K562 (cell line): ENCODE results near the gene HINT3. TPM values are rescaled to one million over a fixed set of nuclear protein-coding genes. Genes with fewer than 3 reads are reported as not detected.

Experiments
- ATF3 ChIP-seq, 2 experiments: fragments of 450-650 bp in 1 of 2; sonication (generic) in 1 of 2; formaldehyde crosslinking in 1 of 2; IDR thresholded peaks in 1 of 2; conservative IDR thresholded peaks in 1 of 2; 2 replicates each; pipeline versions ENCODE4 v1.6.1 to v1.8.1; 2016 to 2023; ENCODE audit warnings: mild to moderate bottlenecking in 2 of 2, moderate library complexity in 2 of 2, inconsistent platforms in 1 of 2, missing genetic modification reagents in 1 of 2
- BACH1 ChIP-seq: fragments of 200-800 bp; sonication (Bioruptor generic); IDR thresholded peaks from 2 replicates; pipeline ENCODE4 v1.6.1; 2016; ENCODE audit warnings: missing genetic modification characterization, missing compliant biosample characterization
- CHD2 ChIP-seq: IDR thresholded peaks from 2 replicates; pipeline ENCODE4 v1.6.1; 2011; ENCODE audit warnings: low read depth, low read length
- FOXK2 ChIP-seq, 2 experiments: fragments of 450-650 bp; IDR thresholded peaks in 1 of 2; conservative IDR thresholded peaks in 1 of 2; 2 replicates each; pipeline ENCODE4 v1.6.1; 2016; ENCODE audit warnings: low read depth in 2 of 2, mild to moderate bottlenecking in 1 of 2
- HDGF ChIP-seq: fragments of 450-650 bp; IDR thresholded peaks from 2 replicates; pipeline ENCODE4 v1.6.1; 2016
- MIER1 ChIP-seq: fragments of 450-650 bp; IDR thresholded peaks from 2 replicates; pipeline ENCODE4 v1.6.1; 2016; ENCODE audit warnings: antibody characterized with exemption, mild to moderate bottlenecking, low read depth
- NR3C1 ChIP-seq: sonication (generic); formaldehyde crosslinking; IDR thresholded peaks from 2 replicates; pipeline ENCODE4 v1.8.1; 2022; ENCODE audit warnings: missing genetic modification reagents
- SMAD2 ChIP-seq: fragments of 150-350 bp; IDR thresholded peaks from 2 replicates; pipeline ENCODE4 v1.6.1; 2014; ENCODE audit warnings: low read depth, mild to moderate bottlenecking, low read length
- ZMIZ1 ChIP-seq, 2 experiments: fragments of 150-350 bp in 1 of 2; IDR thresholded peaks; 2 replicates each; pipeline ENCODE4 v1.6.1; 2012 to 2016; ENCODE audit warnings: low read depth in 2 of 2, low read length in 2 of 2, mild to moderate bottlenecking in 1 of 2, moderate library complexity in 1 of 2
- polyA plus RNA-seq, 8 experiments: library from polyadenylated mRNA; depleted of rRNA in 4 of 8; stranded (reverse) in 5 of 8; unstranded in 3 of 8; fragments of >200 nt; fragmentation: Nextera tagmentation in 2 of 8; fragmentation: Illumina TruSeq in 1 of 8; extraction: Ambion mirVana in 2 of 8; extraction: Trizol in 1 of 8; gene quantifications; 2 replicates each; pipeline versions ENCODE4 v1.2.1 to v1.2.3, GENCODE V29; 2011 to 2014; ENCODE audit warnings: inconsistent platforms in 1 of 8, missing spikeins in 1 of 8
- total RNA-seq, 7 experiments: library from RNA; depleted of rRNA in 6 of 7; stranded (reverse); fragments of >200 nt in 6 of 7; fragmentation: Illumina TruSeq in 2 of 7; extraction: Trizol in 2 of 7; gene quantifications; 2 replicates each; pipeline versions ENCODE4 v1.2.1 to v1.2.3, GENCODE V29; 2011 to 2021; ENCODE audit warnings: low replicate concordance in 1 of 7

Gene HINT3
- total and polyA plus RNA-seq, 9 of the 15 experiments (the other 6 are each of a cell fraction or from before 2014, with no cell fraction given) = 1.4 to 16.6 (median 10.8) TPM

GRCh38 chr6:125943528-125944433, 12.8 kb upstream of the HINT3 start (continued):
- TF ChIP-seq ZMIZ1 (IDR thresholded peaks at IDR 0.05; ENCODE audit: low read depth in 2 of 2, low read length in 2 of 2) = no peak
- no peak for TF ChIP-seq NR3C1 (CRISPR knock-in tag)
- TF ChIP-seq HDGF = 0 out of 2 replicates have a peak, but pooled peaks have one; percentile 53
- 0 out of 2 replicates have a peak, but pooled peaks have one; percentile 11 for TF ChIP-seq ATF3 (IDR thresholded peaks at IDR 0.05)
- no peak for TF ChIP-seq ATF3 (CRISPR knock-in tag; conservative IDR thresholded peaks at IDR 0.05)
- TF ChIP-seq CHD2 = no peak
- 0 out of 2 replicates have a peak, but pooled peaks have one; percentile 21 for TF ChIP-seq MIER1
- peak in 1 of 2 experiments; percentile 22; a peak in 1 of 4 replicates for TF ChIP-seq FOXK2 (conservative IDR thresholded peaks at IDR 0.05 in 1 of 2, IDR thresholded peaks at IDR 0.05 in 1 of 2; ENCODE audit: low read depth in 2 of 2)
- no peak for TF ChIP-seq SMAD2
- peak; percentile 35; the same call in 1 of the 2 replicates for TF ChIP-seq BACH1 (tag)
